ENCODE measurements around the gene IQGAP2.

GRCh38 chr5:76402251-76402885 lies 717 bp upstream of the IQGAP2 start:
- TF ChIP-seq YY1 (IDR thresholded peaks at IDR 0.05; ENCODE audit: low read depth), result no peak
- no peak for TF ChIP-seq REST (IDR thresholded peaks at IDR 0.05; ENCODE audit: low read depth)
- TF ChIP-seq EGR1 (IDR thresholded peaks at IDR 0.05), result no peak
- TF ChIP-seq EP300 (IDR thresholded peaks at IDR 0.05; ENCODE audit: borderline replicate concordance), result no peak
- TF ChIP-seq TCF12 (IDR thresholded peaks at IDR 0.05; ENCODE audit: low read depth), result no peak
- no peak for TF ChIP-seq TEAD4 (IDR thresholded peaks at IDR 0.05)
- no peak for TF ChIP-seq MAX (IDR thresholded peaks at IDR 0.05)
- TF ChIP-seq TAF1 (IDR thresholded peaks at IDR 0.05; ENCODE audit: low read depth), result no peak
- TF ChIP-seq NFIC (IDR thresholded peaks at IDR 0.05), result no peak
- TF ChIP-seq ZBTB7A (IDR thresholded peaks at IDR 0.05; ENCODE audit: low read depth), result no peak
- no peak for TF ChIP-seq RAD21 (IDR thresholded peaks at IDR 0.05; ENCODE audit: low read depth)
